Stomach (tissue), 4 donors: Measurements from ENCODE around the gene NFATC1.
A peak's percentile ranks its signal among the peaks of the same experiment; 100 is the strongest.

ENCODE experiments used
- CTCF ChIP-seq, 7 experiments: fragments of 450-650 bp in 4 of 7; fragments of 200-600 bp in 3 of 7; sonication (generic) in 3 of 7; IDR thresholded peaks; one replicate each; pipeline ENCODE4 v1.5.1; 2016 to 2019; ENCODE audit warnings: antibody characterized with exemption in 7 of 7, control low read depth in 2 of 7, mild to moderate bottlenecking in 1 of 7
- EP300 ChIP-seq: sonication (generic); formaldehyde crosslinking; IDR thresholded peaks from one replicate; pipeline ENCODE4 v1.6.1; 2017; ENCODE audit warnings: antibody characterized with exemption

GRCh38 chr18:79378536-79379250 is 17.0 kb upstream of the NFATC1 start:
- peak in 6 of 7 experiments; percentile 58 to 96 (median 93) for TF ChIP-seq CTCF (IDR thresholded peaks at IDR 0.05)
- no peak for TF ChIP-seq EP300
